Measurements from ENCODE around the gene RUSF1.
"Not testable (repeated sequence)": the region's sequence is repeated elsewhere in the genome, so short reads cannot be mapped to it uniquely, and the experiment has no call there.

The RUSF1 gene

DNA sequence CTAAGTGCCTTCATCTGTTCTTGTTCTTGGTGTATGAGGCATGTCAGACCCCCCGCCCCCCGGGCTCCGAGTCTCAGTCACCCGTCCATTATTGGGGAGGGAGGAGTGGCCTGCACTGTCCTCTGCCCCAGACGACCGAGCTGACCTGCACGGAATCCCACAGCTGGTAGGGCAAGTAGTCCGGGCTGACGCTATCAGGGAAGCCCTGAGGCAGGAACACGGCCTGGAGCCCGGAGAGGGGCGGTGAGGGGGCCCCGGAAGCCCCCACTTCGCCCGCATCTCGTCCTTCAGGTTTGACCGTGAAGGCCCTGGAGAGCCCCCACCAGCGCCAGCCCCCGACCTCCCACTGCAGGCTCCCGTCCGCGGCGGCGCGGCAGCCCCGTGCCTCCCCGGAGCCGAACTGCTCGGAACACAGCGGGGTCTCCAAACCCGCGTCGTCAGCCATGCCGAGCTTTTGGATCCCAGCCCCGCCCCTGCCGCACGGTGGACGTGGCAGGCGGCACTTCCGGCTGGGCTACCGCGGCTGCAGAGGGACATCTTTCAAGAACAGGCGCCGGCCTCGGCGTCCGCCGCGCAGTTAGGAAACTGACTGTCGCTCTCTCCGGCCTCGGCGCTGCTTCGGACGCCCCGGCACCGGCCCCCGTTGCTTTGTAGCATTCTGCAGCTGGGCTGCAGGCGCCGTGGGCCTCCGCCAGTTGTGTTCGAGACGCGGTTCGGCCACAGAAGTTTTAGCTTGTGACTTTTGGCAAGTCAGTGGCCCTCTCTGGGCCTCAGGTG is at the start of gene RUSF1:
TSS of gene RUSF1 (minus strand) at position 463 of the 777 bp plus-strand sequence. CDS start at position 445, 18 bp downstream.
- FAIRE-seq = no peak
- peak; percentile 82 for DNase-seq (ENCODE audit: insufficient read length, low spot score)
- TF ChIP-seq, protein P1, sequence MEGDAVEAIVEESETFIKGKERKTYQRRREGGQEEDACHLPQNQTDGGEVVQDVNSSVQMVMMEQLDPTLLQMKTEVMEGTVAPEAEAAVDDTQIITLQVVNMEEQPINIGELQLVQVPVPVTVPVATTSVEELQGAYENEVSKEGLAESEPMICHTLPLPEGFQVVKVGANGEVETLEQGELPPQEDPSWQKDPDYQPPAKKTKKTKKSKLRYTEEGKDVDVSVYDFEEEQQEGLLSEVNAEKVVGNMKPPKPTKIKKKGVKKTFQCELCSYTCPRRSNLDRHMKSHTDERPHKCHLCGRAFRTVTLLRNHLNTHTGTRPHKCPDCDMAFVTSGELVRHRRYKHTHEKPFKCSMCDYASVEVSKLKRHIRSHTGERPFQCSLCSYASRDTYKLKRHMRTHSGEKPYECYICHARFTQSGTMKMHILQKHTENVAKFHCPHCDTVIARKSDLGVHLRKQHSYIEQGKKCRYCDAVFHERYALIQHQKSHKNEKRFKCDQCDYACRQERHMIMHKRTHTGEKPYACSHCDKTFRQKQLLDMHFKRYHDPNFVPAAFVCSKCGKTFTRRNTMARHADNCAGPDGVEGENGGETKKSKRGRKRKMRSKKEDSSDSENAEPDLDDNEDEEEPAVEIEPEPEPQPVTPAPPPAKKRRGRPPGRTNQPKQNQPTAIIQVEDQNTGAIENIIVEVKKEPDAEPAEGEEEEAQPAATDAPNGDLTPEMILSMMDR (IDR thresholded peaks at IDR 0.05; ENCODE audit: insufficient read depth, missing control alignments) = no peak

DNA sequence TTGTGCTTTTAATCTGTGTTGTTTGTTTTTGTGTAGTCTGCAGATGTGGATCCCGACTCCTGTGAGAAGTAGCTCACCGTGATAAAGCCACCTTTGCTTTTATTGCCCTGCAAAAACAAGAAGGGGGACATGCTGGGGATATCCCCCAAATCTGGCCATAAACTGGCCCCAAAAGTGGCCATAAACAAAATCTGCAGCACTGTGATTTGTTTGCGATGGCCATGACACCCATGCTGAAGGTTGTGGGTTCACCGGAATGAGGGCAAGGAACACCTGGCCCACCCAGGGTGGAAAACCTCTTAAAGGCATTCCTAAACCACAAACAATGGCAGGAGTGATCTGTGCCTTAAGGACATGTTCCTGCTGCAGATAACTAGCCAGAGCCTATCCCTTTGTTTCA is 34.6 kb upstream of the RUSF1 start:
- TF ChIP-seq, protein P1 (IDR thresholded peaks at IDR 0.05; ENCODE audit: insufficient read depth, missing control alignments) = no peak
- FAIRE-seq (no peak), DNase-seq (ENCODE audit: insufficient read length, low spot score) (no peak)

DNA sequence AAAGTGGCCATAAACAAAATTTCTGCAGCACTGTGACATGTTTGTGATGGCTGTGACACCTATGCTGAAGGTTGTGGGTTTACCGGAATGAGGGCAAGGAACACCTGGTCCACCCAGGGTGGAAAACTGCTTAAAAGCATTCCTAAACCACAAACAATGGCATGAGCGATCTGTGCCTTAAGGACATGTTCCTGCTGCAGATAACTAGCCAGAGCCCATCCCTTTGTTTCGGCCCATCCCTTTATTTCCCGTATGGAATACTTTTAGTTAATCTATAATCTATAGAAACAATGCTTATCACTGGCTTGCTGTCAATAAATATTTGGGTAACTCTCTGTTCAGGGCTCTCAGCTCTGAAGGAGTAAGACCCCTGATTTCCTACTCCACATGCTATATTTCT is 31.6 kb upstream of the RUSF1 start:
- not testable (repeated sequence) for DNase-seq (ENCODE audit: insufficient read length, low spot score)

DNA sequence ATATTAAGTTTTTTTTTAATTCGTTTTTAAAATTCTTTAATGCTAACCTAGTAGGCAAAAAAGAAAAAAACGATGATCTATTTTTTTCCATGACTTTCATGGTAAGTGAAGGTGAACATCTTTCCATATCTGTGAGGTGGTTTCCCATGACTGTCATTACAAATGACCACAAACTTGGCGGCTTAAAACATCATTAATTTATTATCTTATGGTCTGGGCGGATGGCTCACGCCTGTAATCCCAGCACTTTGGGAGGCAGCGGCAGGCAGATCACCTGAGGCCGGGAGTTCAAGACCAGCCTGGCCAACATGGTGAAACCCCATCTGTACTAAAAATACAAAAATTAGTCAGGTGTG is 30.0 kb upstream of the RUSF1 start:
- not testable (repeated sequence) for FAIRE-seq; DNase-seq (ENCODE audit: insufficient read length, low spot score)

More for the DNA sequence above, 31.6 kb upstream of the RUSF1 start:
- not testable (repeated sequence) for FAIRE-seq

DNA sequence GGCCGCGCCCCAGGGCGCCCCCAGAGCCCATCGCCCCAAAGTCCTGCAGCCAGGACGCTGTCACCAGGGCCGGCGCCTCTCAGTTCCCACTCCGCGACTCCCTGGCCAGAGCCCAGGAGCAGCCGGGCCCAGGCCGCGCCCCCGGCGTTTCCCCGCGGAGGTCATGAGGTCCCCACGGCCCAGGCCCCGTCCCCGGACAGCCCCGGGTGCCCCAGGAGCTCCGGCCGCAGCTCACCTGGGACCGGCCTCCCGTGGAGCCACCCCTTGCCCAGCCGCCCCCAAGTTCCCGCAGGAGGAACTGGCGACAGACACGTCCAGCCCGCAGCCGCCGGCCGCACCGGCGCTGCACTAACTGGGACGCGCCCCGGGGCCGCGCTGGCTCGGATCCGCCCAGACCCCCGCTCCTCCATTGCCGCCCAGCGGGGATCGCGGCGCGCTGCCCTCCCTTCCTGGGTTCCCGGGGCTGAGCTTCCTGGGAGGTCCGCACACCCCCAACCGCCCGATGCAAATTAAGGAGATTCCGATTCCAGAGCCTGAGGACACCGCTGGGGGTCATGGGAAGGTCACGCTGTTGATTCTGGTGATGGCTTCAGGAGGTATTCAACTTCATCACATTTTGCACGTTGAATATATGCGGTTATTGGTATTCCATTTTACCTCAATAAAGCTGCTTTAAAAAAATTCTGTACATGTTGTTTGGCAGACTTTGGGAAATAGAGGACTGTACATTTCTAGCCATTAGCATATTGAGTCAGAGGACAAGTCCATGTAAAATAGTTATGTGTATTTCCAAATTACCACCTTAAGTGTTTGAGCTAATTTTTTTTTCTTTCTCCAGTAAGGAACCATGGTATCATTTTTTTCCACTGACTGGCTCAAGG is 29.4 kb upstream of the RUSF1 start:
- no peak for DNase-seq (ENCODE audit: insufficient read length, low spot score)
- TF ChIP-seq, protein P1 (IDR thresholded peaks at IDR 0.05; ENCODE audit: insufficient read depth, missing control alignments) = no peak
- FAIRE-seq = no peak

DNA sequence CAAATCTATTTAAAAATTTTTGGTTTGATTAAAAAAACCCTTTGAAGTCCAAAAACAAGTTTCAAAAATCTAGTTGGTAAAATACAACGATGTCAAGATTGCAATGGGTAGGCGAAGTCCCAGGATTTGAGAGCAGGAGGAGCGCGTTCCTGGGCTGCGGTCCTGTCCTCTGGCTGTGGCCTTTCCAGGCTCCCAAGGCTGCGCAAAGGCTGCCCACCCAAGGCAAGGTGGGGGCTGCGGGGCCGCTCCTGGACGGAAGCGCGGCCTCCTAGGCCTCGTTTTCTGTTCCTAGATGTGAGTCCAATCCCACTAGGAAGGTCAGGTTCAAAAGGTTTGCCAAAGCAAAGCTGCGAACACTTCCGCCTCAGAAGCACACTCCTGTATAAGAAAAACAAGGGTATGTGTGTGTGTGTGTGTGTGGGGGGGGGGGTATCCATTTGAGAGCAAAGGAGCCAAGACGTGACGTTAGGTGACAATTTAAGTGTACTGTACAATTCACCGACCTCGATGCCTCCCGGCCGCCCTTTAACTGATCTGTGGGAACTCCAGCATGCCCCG is 28.7 kb upstream of the RUSF1 start:
- DNase-seq (ENCODE audit: insufficient read length, low spot score) (no peak), FAIRE-seq (no peak)
- TF ChIP-seq, protein P1 (IDR thresholded peaks at IDR 0.05; ENCODE audit: insufficient read depth, missing control alignments) = no peak

DNA sequence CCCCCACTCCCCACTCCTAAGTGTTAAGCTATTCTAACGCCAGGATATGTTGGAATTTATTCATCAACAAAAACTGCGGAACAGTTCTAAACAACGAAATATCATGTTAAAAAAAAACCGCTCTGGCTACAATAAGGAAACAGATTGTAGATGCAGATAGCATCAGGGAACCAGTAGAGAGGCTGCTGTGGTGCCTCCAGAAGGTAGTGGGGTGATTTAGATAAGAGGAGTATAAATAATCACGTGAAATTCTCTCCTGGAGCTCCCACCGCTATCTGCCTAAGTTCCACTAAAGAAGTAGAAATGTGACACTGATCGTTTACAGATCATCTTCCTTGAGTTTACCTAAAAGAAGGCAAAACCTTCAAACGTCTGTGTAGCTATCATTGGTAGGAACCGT is 27.5 kb upstream of the RUSF1 start:
- TF ChIP-seq, protein P1 (IDR thresholded peaks at IDR 0.05; ENCODE audit: insufficient read depth, missing control alignments) = no peak
- DNase-seq (ENCODE audit: insufficient read length, low spot score) (no peak), FAIRE-seq (no peak)

DNA sequence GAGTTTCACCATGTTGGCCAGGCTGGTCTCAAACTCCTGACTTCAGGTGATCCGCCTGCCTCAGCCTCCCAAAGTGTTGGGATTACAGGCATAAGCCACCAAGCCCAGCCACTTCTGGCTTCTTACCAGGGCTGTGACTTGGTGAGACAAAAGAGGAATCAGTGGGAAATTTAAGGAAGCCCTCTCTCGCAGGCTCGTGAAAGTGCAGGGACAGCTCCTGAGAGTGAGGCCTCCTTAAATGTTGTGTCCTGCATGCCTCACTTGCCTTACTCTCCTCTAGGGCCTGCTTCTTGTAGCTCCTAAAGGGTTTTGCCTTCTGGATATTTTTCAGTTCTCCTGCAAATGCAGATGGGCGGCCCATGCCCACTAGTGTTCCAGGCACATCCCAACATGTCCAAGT is 24.7 kb upstream of the RUSF1 start:
- FAIRE-seq = no peak
- TF ChIP-seq, protein P1 (IDR thresholded peaks at IDR 0.05; ENCODE audit: insufficient read depth, missing control alignments) = no peak
- no peak for DNase-seq (ENCODE audit: insufficient read length, low spot score)
